A549 (cell line): ENCODE measurements around the gene FAF1. TPM values are rescaled to one million over a fixed set of nuclear protein-coding genes. Genes with fewer than 3 reads are reported as not detected.

Source experiments
- ATAC-seq, 2 experiments: fragments of 200-7000 bp in 1 of 2; fragments of >200 bp in 1 of 2; cut with Nextera tagmentation in 1 of 2; cut with Tn5 transposase in 1 of 2; 3 replicates each; pipeline versions ENCODE4 v1.8.0 to v1.9.1; 2018 to 2020; ENCODE audit warnings: mild to moderate bottlenecking in 1 of 2, moderate library complexity in 1 of 2
- CTCF ChIA-PET: fragments of 300-600 bp; sonication (Branson Sonifier 250); formaldehyde crosslinking; extraction: SDS; loops from one replicate; lab custom pipeline; 2021; ENCODE audit warnings: antibody characterized with exemption, inconsistent platforms; lab: Yijun Ruan, JAX
- POLR2A ChIA-PET: fragments of 350-600 bp; formaldehyde crosslinking; extraction: SDS; loops from one replicate; lab custom pipeline; 2021; ENCODE audit warnings: antibody characterized with exemption, inconsistent platforms; lab: Yijun Ruan, JAX
- DNase-seq, 2 experiments: peaks; one replicate each; pipeline versions ENCODE4 v3.0.0 to v3.0.0-alpha.2; 2011 to 2016; ENCODE audit warnings: low read depth in 1 of 2, low spot score in 1 of 2
- FAIRE-seq: peaks from 2 replicates; lab custom pipeline; 2011; peaks lifted over from hg19 to GRCh38; lab: Jason Lieb, UNC
- H3K27ac ChIP-seq, 2 experiments: fragments of >200 bp; sonication (Bioruptor Twin); formaldehyde crosslinking; 3 replicates each; pipeline ENCODE4 v1.5.1; 2016 to 2017
- H3K4me1 ChIP-seq: fragments of >200 bp; sonication (Bioruptor Twin); formaldehyde crosslinking; 3 replicates; pipeline ENCODE4 v1.6.1; 2016
- H3K4me2 ChIP-seq: fragments of >200 bp; sonication (Bioruptor Twin); formaldehyde crosslinking; 3 replicates; pipeline ENCODE4 v1.6.1; 2016
- H3K4me3 ChIP-seq: fragments of >200 bp; sonication (Bioruptor Twin); formaldehyde crosslinking; 3 replicates; pipeline ENCODE4 v1.5.1; 2016
- H3K9me3 ChIP-seq: fragments of >200 bp; sonication (Bioruptor Twin); formaldehyde crosslinking; 3 replicates; pipeline ENCODE4 v1.6.1; 2016
- BHLHE40 ChIP-seq: IDR thresholded peaks from 2 replicates; pipeline ENCODE4 v1.6.1; 2012; ENCODE audit warnings: low read depth, low read length, inconsistent platforms
- CHD4 ChIP-seq: fragments of 200-600 bp; sonication (generic); IDR thresholded peaks from 2 replicates; pipeline ENCODE4 v1.6.1; 2016; ENCODE audit warnings: antibody characterized with exemption, mild to moderate bottlenecking, borderline replicate concordance
- EP300 ChIP-seq, 2 experiments: fragments of >200 bp; sonication (Bioruptor Twin); formaldehyde crosslinking; IDR thresholded peaks; 2 replicates in 1 of 2; 3 replicates in 1 of 2; pipeline ENCODE4 v1.6.1; 2016 to 2017
- ESRRA ChIP-seq: fragments of 150-350 bp; IDR thresholded peaks from 2 replicates; pipeline ENCODE4 v1.6.1; 2014; ENCODE audit warnings: mild to moderate bottlenecking, low read length, borderline replicate concordance
- FOSB ChIP-seq: fragments of 250-450 bp; sonication (Bioruptor Pico); IDR thresholded peaks from 2 replicates; pipeline ENCODE4 v1.5.0; 2020; ENCODE audit warnings: mild to moderate bottlenecking, moderate library complexity
- FOXS1 ChIP-seq: fragments of 250-450 bp; sonication (Bioruptor Pico); IDR thresholded peaks from 2 replicates; pipeline ENCODE4 v1.5.0; 2020; ENCODE audit warnings: mild to moderate bottlenecking, moderate library complexity
- HOXB13 ChIP-seq: fragments of 250-450 bp; sonication (Bioruptor Pico); IDR thresholded peaks from 2 replicates; pipeline ENCODE4 v1.5.0; 2020; ENCODE audit warnings: low read depth, mild to moderate bottlenecking, moderate library complexity
- JUNB ChIP-seq: fragments of >200 bp; sonication (Bioruptor Twin); formaldehyde crosslinking; IDR thresholded peaks from 2 replicates; pipeline ENCODE4 v1.6.1; 2016
- KDM5A ChIP-seq: fragments of 200-600 bp; sonication (generic); IDR thresholded peaks from 2 replicates; pipeline ENCODE4 v1.6.1; 2016; ENCODE audit warnings: antibody characterized with exemption, mild to moderate bottlenecking
- MAFK ChIP-seq: fragments of 450-650 bp; IDR thresholded peaks from 2 replicates; pipeline ENCODE4 v1.6.1; 2014; ENCODE audit not compliant: partially characterized antibody
- MAZ ChIP-seq: fragments of 150-350 bp; IDR thresholded peaks from 2 replicates; pipeline ENCODE4 v1.6.1; 2014; ENCODE audit warnings: antibody characterized with exemption, low read depth, low read length, borderline replicate concordance
- MYC ChIP-seq: IDR thresholded peaks from 2 replicates; pipeline ENCODE4 v1.6.1; 2012; ENCODE audit warnings: mild to moderate bottlenecking, inconsistent platforms, low read length, improper control_type of control experiment, borderline replicate concordance
- POLR2AphosphoS2 ChIP-seq: conservative IDR thresholded peaks from 2 replicates; pipeline ENCODE4 v1.6.1; 2012; ENCODE audit warnings: low read length, improper control_type of control experiment, inconsistent platforms
- RAD21 ChIP-seq, 2 experiments: fragments of >200 bp in 1 of 2; sonication (Bioruptor Twin) in 1 of 2; formaldehyde crosslinking in 1 of 2; IDR thresholded peaks in 1 of 2; conservative IDR thresholded peaks in 1 of 2; 2 replicates in 1 of 2; 3 replicates in 1 of 2; pipeline ENCODE4 v1.6.1; 2012 to 2018; ENCODE audit warnings: inconsistent platforms in 1 of 2
- RARB ChIP-seq: fragments of 250-450 bp; sonication (Bioruptor Pico); IDR thresholded peaks from 2 replicates; pipeline ENCODE4 v1.8.0; 2021; ENCODE audit warnings: mild to moderate bottlenecking, moderate library complexity
- RNF2 ChIP-seq: fragments of 200-600 bp; sonication (generic); IDR thresholded peaks from 2 replicates; pipeline ENCODE4 v1.6.1; 2016; ENCODE audit warnings: low read depth, mild to moderate bottlenecking, antibody characterized with exemption, moderate library complexity, borderline replicate concordance
- ZFP36 ChIP-seq: fragments of 450-650 bp; IDR thresholded peaks from 2 replicates; pipeline ENCODE4 v1.6.1; 2014; ENCODE audit warnings: borderline replicate concordance; ENCODE audit not compliant: partially characterized antibody
- ZNF302 ChIP-seq: fragments of 250-450 bp; sonication (Bioruptor Pico); IDR thresholded peaks from 2 replicates; pipeline ENCODE4 v1.9.0; 2021; ENCODE audit warnings: inconsistent platforms, mild to moderate bottlenecking, moderate library complexity
- WGBS: methylation state at CpG from one replicate; pipeline ENCODE4 v1.1.6; 2017; ENCODE audit errors: missing lambda C conversion rate; 5-methylcytosine and 5-hydroxymethylcytosine counted together
- polyA plus RNA-seq, 4 experiments: library from polyadenylated mRNA; depleted of rRNA in 3 of 4; stranded (reverse); fragments of >200 nt; fragmentation: RNase III in 1 of 4; extraction: RNeasy Plus Mini Kit Qiagen cat#74134 plus additional on column Dnase treatment in 1 of 4; gene quantifications; 2 replicates in 3 of 4; 3 replicates in 1 of 4; pipeline ENCODE4 v1.2.3, GENCODE V29; 2011 to 2017
- TF ChIP-seq, protein P1 (sequence below): fragments of 150-350 bp; IDR thresholded peaks from 2 replicates; pipeline ENCODE4 v1.6.1; 2014; ENCODE audit warnings: low read depth, mild to moderate bottlenecking, low read length
- TF ChIP-seq, protein P2 (sequence below): fragments of 250-450 bp; sonication (Bioruptor Pico); IDR thresholded peaks from 2 replicates; pipeline ENCODE4 v1.5.0; 2020; ENCODE audit warnings: low read depth, mild to moderate bottlenecking, moderate library complexity
- TF ChIP-seq, protein P3 (sequence below): IDR thresholded peaks from 2 replicates; pipeline ENCODE4 v1.6.1; 2012
- TF ChIP-seq, protein P4 (sequence below): IDR thresholded peaks from 2 replicates; pipeline ENCODE4 v1.6.1; 2012

Gene FAF1
- polyA plus RNA-seq, 2 of the 4 experiments (the other 2 are of a cell fraction) = 31.7 to 46.2 TPM

DNA sequence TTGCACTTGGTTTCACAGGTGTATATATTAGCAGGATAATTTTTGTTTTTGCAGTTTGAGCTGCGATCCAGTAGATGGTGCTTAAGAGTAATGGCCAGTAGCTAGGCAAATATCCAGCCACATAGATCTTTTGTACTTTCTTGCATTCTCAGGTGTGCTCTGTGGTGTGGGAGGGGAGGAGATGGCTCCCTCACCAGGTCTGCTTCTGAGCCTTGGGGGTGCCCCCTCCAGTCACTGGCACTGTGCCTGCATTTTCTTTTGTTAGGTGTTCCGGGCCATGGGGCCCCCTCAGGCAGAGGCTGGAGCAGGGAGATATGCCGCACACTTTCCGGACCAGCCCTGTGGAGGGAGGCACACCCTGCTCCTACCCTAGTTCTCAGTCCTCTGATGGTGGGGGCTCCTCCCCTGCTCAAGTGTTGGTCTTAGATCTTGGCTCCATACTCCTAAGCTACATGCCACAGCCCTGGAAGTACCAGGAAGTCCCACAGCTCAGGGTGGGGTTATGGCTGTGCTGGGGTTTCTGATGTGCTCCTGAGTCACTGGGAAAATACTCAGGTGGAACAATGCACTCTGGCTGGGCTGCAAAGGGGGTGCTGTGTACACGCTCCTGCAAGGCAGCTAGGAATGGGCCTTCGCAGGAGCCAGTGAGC lies 339.3 kb downstream of the FAF1 start:
- Histone ChIP-seq H3K27ac (no peak overlapping the region), H3K4me2 (no peak overlapping the region), H3K4me1 (no peaks in the 10 kb centered on the region), H3K4me3 (no peak overlapping the region), H3K9me3 (no peaks in the 10 kb centered on the region)
- 87% methylated on average over 4 of the region's 6 CpGs for WGBS
- ATAC-seq (peak in 1 of 2 experiments; percentile 51; a peak in 4 of 6 replicates), FAIRE-seq (no peak), DNase-seq (peak in 1 of 2 experiments; percentile 9)
- ChIA-PET POLR2A (no interaction called here), CTCF (interaction anchor here (1.6 to 2.0 kb wide), 2 partner anchors 15 to 252 kb away, joined by 4 to 6 read pairs; no protein-coding TSS in a partner anchor)
- TF ChIP-seq FOSB (CRISPR knock-in tag) (no peak), FOXS1 (no peak), RARB (CRISPR knock-in tag) (no peak), EP300 (IDR thresholded peaks at IDR 0.05) (no peak), POLR2AphosphoS2 (no peak), ZNF302 (CRISPR knock-in tag) (no peak), RNF2 (no peak), HOXB13 (CRISPR knock-in tag) (no peak), MAFK (no peak), ZFP36 (no peak), KDM5A (no peak), CHD4 (no peak), JUNB (no peak), MAZ (no peak), BHLHE40 (no peak)
- TF ChIP-seq, protein P1, sequence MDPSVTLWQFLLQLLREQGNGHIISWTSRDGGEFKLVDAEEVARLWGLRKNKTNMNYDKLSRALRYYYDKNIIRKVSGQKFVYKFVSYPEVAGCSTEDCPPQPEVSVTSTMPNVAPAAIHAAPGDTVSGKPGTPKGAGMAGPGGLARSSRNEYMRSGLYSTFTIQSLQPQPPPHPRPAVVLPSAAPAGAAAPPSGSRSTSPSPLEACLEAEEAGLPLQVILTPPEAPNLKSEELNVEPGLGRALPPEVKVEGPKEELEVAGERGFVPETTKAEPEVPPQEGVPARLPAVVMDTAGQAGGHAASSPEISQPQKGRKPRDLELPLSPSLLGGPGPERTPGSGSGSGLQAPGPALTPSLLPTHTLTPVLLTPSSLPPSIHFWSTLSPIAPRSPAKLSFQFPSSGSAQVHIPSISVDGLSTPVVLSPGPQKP = no peak
- TF ChIP-seq, protein P2, sequence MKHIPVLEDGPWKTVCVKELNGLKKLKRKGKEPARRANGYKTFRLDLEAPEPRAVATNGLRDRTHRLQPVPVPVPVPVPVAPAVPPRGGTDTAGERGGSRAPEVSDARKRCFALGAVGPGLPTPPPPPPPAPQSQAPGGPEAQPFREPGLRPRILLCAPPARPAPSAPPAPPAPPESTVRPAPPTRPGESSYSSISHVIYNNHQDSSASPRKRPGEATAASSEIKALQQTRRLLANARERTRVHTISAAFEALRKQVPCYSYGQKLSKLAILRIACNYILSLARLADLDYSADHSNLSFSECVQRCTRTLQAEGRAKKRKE (CRISPR knock-in tag) = no peak
- TF ChIP-seq, protein P3, sequence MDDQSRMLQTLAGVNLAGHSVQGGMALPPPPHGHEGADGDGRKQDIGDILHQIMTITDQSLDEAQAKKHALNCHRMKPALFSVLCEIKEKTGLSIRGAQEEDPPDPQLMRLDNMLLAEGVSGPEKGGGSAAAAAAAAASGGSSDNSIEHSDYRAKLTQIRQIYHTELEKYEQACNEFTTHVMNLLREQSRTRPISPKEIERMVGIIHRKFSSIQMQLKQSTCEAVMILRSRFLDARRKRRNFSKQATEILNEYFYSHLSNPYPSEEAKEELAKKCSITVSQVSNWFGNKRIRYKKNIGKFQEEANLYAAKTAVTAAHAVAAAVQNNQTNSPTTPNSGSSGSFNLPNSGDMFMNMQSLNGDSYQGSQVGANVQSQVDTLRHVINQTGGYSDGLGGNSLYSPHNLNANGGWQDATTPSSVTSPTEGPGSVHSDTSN = no peak

DNA sequence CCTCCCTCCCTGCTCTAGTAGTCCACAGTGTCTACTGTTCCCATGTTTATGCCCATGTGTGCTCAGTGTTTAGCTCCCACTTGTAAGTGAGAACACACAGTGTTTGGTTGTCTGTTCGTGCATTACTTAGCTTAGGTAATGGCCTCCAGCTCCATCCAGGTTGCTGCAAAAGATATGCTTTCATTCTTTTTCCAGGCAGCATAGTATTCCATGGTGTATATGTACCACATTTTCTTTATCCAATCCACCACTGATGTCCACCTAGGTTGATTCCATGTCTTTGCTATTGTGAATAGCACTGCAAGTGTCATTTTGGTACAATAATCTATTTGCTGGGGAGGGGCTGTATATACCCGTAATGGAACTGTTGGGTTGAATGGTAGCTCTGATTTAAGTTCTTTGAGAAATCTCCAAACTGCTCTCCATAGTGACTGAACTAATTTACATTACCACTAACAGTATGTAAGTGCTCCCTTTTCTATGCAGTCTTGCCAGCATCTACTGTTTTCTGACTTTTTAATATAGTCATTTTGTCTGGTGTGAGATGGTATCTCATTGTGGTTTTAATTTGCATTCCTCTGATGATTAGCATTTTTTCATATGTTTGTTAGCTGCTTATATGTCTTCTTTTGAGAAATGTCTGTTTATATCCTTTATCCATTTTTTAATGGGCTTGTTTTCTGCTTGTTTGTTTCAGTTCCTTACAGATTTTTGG lies 344.9 kb downstream of the FAF1 start:
- H3K27ac ChIP-seq = no peak overlapping the region
- CTCF ChIA-PET = interaction anchor here (1.4 to 1.5 kb wide), 2 partner anchors 12 to 14 kb away, joined by 3 to 6 read pairs; no protein-coding TSS in a partner anchor
- POLR2A ChIA-PET = no interaction called here
- DNase-seq (no peak), ATAC-seq (no peak), FAIRE-seq (no peak)
- WGBS = 87% methylated on average over 2 of the region's 2 CpGs
- no peaks in the 10 kb centered on the region for H3K4me1 ChIP-seq
- H3K9me3 ChIP-seq = no peaks in the 10 kb centered on the region
- no peak overlapping the region for H3K4me3 ChIP-seq
- H3K4me2 ChIP-seq = no peak overlapping the region
- no peak for TF ChIP-seq ESRRA
- no peak for TF ChIP-seq MYC
- no peak for TF ChIP-seq RAD21 (conservative IDR thresholded peaks at IDR 0.05 in 1 of 2, IDR thresholded peaks at IDR 0.05 in 1 of 2)
- TF ChIP-seq, protein P4, sequence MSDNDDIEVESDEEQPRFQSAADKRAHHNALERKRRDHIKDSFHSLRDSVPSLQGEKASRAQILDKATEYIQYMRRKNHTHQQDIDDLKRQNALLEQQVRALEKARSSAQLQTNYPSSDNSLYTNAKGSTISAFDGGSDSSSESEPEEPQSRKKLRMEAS = no peak
- TF ChIP-seq, all 56 proteins: peak for 0
